H54 (cell line): ENCODE measurements around the gene TMEM72.

ENCODE experiments used
- DNase-seq: peaks from one replicate; pipeline ENCODE4 v3.0.0; 2011; ENCODE audit warnings: low spot score, mixed read lengths; ENCODE audit not compliant: insufficient read length
- FAIRE-seq: peaks from 3 replicates; lab custom pipeline; 2011; peaks lifted over from hg19 to GRCh38; lab: Jason Lieb, UNC
- POLR2A ChIP-seq: IDR thresholded peaks from 2 replicates; pipeline ENCODE4 v1.6.1; 2011; ENCODE audit warnings: low read depth, mild to moderate bottlenecking, low read length

The TMEM72 gene

GRCh38 chr10:44916429-44916828 lies 5.3 kb downstream of the TMEM72 start:
- TF ChIP-seq POLR2A, result no peak
- FAIRE-seq (no peak), DNase-seq (no peak)

DNA sequence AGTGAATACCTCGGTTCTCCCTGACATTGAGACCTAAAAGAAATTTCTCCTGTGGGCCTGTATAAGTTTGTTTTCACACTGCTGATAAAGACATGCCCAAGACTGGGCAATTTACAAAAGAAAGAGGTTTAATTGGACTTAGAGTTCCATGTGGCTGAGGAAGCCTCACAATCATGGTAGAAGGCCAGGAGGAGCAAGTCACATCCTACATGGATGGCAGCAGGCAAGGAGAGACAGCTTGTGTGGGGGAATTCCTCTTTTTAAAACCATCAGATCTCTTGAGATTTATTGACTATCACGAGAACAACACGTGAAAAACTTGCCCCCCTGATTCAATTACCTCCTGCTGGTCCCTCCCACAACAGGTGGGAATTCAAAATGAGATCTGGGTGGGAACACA lies 6.7 kb downstream of the TMEM72 start:
- no peak for TF ChIP-seq POLR2A
- no peak for FAIRE-seq
- DNase-seq, result no peak

GRCh38 chr10:44920252-44920651 lies 9.1 kb downstream of the TMEM72 start:
- TF ChIP-seq POLR2A, result no peak
- FAIRE-seq (no peak), DNase-seq (no peak)

GRCh38 chr10:44921061-44921460 lies 9.9 kb downstream of the TMEM72 start:
- TF ChIP-seq POLR2A, result no peak
- FAIRE-seq (no peak), DNase-seq (no peak)

GRCh38 chr10:44921506-44921905 lies 10.4 kb downstream of the TMEM72 start:
- DNase-seq (no peak), FAIRE-seq (no peak)
- no peak for TF ChIP-seq POLR2A

GRCh38 chr10:44922021-44922420 lies 10.9 kb downstream of the TMEM72 start:
- FAIRE-seq, result no peak
- no peak for TF ChIP-seq POLR2A
- no peak for DNase-seq

GRCh38 chr10:44922796-44923545 lies 11.8 kb downstream of the TMEM72 start:
- FAIRE-seq (no peak), DNase-seq (no peak)
- no peak for TF ChIP-seq POLR2A

DNA sequence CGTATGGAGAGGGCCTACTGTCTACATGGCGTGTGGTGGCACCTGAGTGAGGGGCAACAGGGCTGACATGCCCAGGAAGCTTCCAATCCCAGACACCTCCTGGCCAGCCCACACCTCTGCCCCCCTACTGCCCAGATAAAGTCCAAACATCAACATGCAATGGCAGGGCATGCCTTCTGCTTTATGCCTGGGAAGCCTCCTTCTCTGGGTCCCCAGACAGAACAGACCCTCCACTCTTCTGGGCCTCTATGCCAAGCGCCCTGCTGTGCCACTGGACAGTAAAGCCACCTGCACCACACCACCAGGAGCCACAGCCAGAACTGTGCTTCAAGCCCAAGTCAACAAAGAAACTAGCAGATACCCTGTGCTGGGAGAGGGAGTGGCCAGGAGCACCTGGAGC lies 12.5 kb downstream of the TMEM72 start:
- no peak for FAIRE-seq
- no peak for TF ChIP-seq POLR2A

DNA sequence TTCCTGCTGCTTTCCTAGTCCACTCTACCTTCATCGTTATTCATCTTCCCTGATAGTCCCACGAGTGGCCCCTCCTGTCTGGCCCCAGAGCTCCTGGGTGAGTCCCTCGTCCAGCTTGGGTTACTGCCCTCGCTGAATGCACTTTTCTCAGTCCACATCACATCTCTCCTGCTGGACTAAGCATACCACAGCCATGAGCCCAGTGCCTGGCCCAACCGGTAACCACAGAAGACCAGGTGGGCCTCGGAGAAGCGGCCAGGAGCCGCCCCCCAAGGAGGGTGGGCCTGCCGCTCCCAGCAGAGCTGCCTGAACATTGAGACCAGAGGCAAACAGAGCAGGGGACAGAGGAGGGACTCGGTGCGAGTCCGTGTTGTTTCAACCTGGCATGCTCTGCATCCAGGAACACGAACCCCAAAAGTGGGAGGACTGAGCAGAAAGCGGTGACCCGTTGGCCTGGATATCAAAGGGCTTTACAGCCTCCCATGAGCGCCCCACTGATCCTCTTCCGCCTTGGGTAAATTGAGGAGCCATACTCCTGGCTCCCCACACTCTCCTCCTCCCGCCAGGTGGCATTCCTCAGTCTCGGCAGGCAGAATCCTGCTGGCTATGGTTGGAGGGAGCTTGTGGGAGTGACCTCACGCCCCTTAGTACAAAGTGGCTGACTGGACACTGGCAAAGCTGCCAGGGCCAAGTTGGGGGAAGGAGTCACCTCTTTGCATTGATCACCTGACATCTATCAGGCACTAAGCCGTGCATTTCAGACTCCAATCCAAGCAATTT lies 13.3 kb downstream of the TMEM72 start:
- no peak for FAIRE-seq
- DNase-seq, result no peak
- TF ChIP-seq POLR2A, result no peak

More for the DNA sequence above, 12.5 kb downstream of the TMEM72 start:
- no peak for DNase-seq

- no peak for DNase-seq
- no peak for FAIRE-seq
- no peak for TF ChIP-seq POLR2A
Observed at GRCh38 chr10:44925224-44925623, 14.1 kb downstream of the TMEM72 start.

GRCh38 chr10:44925811-44926750 lies 14.9 kb downstream of the TMEM72 start:
- DNase-seq, result no peak
- FAIRE-seq, result no peak
- no peak for TF ChIP-seq POLR2A

GRCh38 chr10:44926751-44927351 lies 15.7 kb downstream of the TMEM72 start:
- DNase-seq (no peak), FAIRE-seq (no peak)
- TF ChIP-seq POLR2A, result no peak

- no peak for DNase-seq
- TF ChIP-seq POLR2A, result no peak
- no peak for FAIRE-seq
Observed at GRCh38 chr10:44927352-44927751, 16.2 kb downstream of the TMEM72 start.
